WTC11 (cell line): ENCODE measurements around the gene CACNG7. TPM values are rescaled to one million over a fixed set of nuclear protein-coding genes. Genes with fewer than 3 reads are reported as not detected.

Experiments used
- TP53 ChIP-seq: sonication (generic); formaldehyde crosslinking; IDR thresholded peaks from 2 replicates; pipeline ENCODE4 v1.8.1; 2023; ENCODE audit warnings: mild to moderate bottlenecking, missing genetic modification reagents
- total RNA-seq: library from RNA; stranded (reverse); gene quantifications from 3 replicates; pipeline ENCODE4 v1.2.3, GENCODE V29; 2021
- TF ChIP-seq, protein P1 (sequence below): sonication (generic); formaldehyde crosslinking; IDR thresholded peaks from 2 replicates; pipeline ENCODE4 v1.8.0; 2023; ENCODE audit warnings: missing genetic modification reagents, mild to moderate bottlenecking, borderline replicate concordance
- TF ChIP-seq, protein P2 (sequence below): sonication (generic); formaldehyde crosslinking; IDR thresholded peaks from 2 replicates; pipeline ENCODE4 v1.8.0; 2023; ENCODE audit warnings: mild to moderate bottlenecking, missing genetic modification reagents
- TF ChIP-seq, protein P3 (sequence below): sonication (generic); formaldehyde crosslinking; IDR thresholded peaks from 2 replicates; pipeline ENCODE4 v1.8.1; 2023; ENCODE audit warnings: mild to moderate bottlenecking, missing genetic modification reagents
- TF ChIP-seq, protein P4 (sequence below): sonication (generic); formaldehyde crosslinking; IDR thresholded peaks from 2 replicates; pipeline ENCODE4 v1.8.0; 2022; ENCODE audit warnings: mild to moderate bottlenecking, missing genetic modification reagents
- TF ChIP-seq, protein P5 (sequence below): sonication (generic); formaldehyde crosslinking; IDR thresholded peaks from 2 replicates; pipeline ENCODE4 v1.8.1; 2023; ENCODE audit warnings: mild to moderate bottlenecking, moderate library complexity, missing genetic modification reagents
- TF ChIP-seq, protein P6 (sequence below): sonication (generic); formaldehyde crosslinking; IDR thresholded peaks from 2 replicates; pipeline ENCODE4 v1.8.0; 2022; ENCODE audit warnings: missing genetic modification reagents
- TF ChIP-seq, protein P7 (sequence below): sonication (generic); formaldehyde crosslinking; IDR thresholded peaks from 2 replicates; pipeline ENCODE4 v1.8.0; 2022; ENCODE audit warnings: mild to moderate bottlenecking, missing genetic modification reagents

The CACNG7 gene
- total RNA-seq, 1 experiment from 2014 or later = 33.3 TPM

DNA sequence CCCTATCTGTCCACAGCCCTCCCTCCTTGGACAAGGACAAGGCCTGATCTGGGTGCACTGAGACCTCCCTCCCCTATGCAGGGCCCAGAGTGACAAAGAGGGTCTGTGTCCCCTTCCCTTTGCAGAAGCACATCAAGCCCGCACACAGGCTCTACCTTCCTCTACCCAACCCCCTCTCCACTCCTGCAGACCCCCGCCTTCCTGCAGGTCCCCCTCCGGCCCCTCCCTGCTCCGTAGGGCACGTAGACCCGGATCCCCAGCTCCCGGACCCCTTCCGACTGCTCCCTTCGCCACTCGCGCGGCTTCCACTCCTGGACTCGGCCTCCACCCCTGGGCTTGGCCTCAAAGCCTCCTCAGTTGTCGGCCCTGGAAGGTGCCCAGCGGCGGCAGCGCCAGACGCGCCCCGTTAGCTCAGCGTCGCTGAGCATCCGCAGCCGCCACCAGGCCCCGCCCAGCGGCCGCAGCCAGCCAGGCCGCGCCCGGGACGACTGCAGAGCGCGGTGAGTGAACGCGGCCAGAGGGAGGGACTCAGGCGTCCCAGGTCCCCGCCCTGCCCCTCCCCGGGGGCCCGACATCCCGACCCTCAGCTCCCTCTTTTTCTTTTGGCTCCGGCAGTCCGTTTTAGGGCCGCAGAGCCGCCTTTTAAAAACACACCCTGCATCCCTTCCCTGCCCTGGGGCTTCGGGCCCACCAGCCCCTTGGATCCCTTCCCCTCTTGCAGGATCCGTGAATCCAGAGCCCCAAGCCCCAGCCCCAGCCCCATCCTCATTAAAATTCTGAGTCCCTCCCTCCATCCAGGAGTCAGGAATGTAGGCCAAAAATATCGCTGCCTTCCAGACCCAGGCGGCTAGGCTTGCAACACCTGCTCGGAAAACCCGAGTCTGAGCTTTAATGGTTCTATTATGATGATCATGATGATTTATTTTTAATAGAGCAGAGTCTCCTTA lies 42.9 kb upstream of the CACNG7 start (continued):
- TF ChIP-seq, protein P1, sequence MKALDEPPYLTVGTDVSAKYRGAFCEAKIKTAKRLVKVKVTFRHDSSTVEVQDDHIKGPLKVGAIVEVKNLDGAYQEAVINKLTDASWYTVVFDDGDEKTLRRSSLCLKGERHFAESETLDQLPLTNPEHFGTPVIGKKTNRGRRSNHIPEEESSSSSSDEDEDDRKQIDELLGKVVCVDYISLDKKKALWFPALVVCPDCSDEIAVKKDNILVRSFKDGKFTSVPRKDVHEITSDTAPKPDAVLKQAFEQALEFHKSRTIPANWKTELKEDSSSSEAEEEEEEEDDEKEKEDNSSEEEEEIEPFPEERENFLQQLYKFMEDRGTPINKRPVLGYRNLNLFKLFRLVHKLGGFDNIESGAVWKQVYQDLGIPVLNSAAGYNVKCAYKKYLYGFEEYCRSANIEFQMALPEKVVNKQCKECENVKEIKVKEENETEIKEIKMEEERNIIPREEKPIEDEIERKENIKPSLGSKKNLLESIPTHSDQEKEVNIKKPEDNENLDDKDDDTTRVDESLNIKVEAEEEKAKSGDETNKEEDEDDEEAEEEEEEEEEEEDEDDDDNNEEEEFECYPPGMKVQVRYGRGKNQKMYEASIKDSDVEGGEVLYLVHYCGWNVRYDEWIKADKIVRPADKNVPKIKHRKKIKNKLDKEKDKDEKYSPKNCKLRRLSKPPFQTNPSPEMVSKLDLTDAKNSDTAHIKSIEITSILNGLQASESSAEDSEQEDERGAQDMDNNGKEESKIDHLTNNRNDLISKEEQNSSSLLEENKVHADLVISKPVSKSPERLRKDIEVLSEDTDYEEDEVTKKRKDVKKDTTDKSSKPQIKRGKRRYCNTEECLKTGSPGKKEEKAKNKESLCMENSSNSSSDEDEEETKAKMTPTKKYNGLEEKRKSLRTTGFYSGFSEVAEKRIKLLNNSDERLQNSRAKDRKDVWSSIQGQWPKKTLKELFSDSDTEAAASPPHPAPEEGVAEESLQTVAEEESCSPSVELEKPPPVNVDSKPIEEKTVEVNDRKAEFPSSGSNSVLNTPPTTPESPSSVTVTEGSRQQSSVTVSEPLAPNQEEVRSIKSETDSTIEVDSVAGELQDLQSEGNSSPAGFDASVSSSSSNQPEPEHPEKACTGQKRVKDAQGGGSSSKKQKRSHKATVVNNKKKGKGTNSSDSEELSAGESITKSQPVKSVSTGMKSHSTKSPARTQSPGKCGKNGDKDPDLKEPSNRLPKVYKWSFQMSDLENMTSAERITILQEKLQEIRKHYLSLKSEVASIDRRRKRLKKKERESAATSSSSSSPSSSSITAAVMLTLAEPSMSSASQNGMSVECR (CRISPR knock-in tag) = 0 out of 2 replicates have a peak, but pooled peaks have one; percentile 40
- TF ChIP-seq, protein P2, sequence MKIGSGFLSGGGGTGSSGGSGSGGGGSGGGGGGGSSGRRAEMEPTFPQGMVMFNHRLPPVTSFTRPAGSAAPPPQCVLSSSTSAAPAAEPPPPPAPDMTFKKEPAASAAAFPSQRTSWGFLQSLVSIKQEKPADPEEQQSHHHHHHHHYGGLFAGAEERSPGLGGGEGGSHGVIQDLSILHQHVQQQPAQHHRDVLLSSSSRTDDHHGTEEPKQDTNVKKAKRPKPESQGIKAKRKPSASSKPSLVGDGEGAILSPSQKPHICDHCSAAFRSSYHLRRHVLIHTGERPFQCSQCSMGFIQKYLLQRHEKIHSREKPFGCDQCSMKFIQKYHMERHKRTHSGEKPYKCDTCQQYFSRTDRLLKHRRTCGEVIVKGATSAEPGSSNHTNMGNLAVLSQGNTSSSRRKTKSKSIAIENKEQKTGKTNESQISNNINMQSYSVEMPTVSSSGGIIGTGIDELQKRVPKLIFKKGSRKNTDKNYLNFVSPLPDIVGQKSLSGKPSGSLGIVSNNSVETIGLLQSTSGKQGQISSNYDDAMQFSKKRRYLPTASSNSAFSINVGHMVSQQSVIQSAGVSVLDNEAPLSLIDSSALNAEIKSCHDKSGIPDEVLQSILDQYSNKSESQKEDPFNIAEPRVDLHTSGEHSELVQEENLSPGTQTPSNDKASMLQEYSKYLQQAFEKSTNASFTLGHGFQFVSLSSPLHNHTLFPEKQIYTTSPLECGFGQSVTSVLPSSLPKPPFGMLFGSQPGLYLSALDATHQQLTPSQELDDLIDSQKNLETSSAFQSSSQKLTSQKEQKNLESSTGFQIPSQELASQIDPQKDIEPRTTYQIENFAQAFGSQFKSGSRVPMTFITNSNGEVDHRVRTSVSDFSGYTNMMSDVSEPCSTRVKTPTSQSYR (CRISPR knock-in tag) = peak; percentile 46; the same call in 1 of the 2 replicates
- TF ChIP-seq, protein P3, sequence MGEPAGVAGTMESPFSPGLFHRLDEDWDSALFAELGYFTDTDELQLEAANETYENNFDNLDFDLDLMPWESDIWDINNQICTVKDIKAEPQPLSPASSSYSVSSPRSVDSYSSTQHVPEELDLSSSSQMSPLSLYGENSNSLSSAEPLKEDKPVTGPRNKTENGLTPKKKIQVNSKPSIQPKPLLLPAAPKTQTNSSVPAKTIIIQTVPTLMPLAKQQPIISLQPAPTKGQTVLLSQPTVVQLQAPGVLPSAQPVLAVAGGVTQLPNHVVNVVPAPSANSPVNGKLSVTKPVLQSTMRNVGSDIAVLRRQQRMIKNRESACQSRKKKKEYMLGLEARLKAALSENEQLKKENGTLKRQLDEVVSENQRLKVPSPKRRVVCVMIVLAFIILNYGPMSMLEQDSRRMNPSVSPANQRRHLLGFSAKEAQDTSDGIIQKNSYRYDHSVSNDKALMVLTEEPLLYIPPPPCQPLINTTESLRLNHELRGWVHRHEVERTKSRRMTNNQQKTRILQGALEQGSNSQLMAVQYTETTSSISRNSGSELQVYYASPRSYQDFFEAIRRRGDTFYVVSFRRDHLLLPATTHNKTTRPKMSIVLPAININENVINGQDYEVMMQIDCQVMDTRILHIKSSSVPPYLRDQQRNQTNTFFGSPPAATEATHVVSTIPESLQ (CRISPR knock-in tag) = no peak
- TF ChIP-seq, protein P4, sequence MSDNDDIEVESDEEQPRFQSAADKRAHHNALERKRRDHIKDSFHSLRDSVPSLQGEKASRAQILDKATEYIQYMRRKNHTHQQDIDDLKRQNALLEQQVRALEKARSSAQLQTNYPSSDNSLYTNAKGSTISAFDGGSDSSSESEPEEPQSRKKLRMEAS (CRISPR knock-in tag) = peak; percentile 51; the same call in 1 of the 2 replicates
- TF ChIP-seq TP53 (CRISPR knock-in tag) = 0 out of 2 replicates have a peak, but pooled peaks have one; percentile 19
- TF ChIP-seq, protein P5, sequence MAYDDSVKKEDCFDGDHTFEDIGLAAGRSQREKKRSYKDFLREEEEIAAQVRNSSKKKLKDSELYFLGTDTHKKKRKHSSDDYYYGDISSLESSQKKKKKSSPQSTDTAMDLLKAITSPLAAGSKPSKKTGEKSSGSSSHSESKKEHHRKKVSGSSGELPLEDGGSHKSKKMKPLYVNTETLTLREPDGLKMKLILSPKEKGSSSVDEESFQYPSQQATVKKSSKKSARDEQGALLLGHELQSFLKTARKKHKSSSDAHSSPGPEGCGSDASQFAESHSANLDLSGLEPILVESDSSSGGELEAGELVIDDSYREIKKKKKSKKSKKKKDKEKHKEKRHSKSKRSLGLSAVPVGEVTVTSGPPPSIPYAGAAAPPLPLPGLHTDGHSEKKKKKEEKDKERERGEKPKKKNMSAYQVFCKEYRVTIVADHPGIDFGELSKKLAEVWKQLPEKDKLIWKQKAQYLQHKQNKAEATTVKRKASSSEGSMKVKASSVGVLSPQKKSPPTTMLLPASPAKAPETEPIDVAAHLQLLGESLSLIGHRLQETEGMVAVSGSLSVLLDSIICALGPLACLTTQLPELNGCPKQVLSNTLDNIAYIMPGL (CRISPR knock-in tag) = 0 out of 2 replicates have a peak, but pooled peaks have one; percentile 38
- TF ChIP-seq, protein P6, sequence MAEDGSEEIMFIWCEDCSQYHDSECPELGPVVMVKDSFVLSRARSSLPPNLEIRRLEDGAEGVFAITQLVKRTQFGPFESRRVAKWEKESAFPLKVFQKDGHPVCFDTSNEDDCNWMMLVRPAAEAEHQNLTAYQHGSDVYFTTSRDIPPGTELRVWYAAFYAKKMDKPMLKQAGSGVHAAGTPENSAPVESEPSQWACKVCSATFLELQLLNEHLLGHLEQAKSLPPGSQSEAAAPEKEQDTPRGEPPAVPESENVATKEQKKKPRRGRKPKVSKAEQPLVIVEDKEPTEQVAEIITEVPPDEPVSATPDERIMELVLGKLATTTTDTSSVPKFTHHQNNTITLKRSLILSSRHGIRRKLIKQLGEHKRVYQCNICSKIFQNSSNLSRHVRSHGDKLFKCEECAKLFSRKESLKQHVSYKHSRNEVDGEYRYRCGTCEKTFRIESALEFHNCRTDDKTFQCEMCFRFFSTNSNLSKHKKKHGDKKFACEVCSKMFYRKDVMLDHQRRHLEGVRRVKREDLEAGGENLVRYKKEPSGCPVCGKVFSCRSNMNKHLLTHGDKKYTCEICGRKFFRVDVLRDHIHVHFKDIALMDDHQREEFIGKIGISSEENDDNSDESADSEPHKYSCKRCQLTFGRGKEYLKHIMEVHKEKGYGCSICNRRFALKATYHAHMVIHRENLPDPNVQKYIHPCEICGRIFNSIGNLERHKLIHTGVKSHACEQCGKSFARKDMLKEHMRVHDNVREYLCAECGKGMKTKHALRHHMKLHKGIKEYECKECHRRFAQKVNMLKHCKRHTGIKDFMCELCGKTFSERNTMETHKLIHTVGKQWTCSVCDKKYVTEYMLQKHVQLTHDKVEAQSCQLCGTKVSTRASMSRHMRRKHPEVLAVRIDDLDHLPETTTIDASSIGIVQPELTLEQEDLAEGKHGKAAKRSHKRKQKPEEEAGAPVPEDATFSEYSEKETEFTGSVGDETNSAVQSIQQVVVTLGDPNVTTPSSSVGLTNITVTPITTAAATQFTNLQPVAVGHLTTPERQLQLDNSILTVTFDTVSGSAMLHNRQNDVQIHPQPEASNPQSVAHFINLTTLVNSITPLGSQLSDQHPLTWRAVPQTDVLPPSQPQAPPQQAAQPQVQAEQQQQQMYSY = peak; percentile 53
- TF ChIP-seq, protein P7, sequence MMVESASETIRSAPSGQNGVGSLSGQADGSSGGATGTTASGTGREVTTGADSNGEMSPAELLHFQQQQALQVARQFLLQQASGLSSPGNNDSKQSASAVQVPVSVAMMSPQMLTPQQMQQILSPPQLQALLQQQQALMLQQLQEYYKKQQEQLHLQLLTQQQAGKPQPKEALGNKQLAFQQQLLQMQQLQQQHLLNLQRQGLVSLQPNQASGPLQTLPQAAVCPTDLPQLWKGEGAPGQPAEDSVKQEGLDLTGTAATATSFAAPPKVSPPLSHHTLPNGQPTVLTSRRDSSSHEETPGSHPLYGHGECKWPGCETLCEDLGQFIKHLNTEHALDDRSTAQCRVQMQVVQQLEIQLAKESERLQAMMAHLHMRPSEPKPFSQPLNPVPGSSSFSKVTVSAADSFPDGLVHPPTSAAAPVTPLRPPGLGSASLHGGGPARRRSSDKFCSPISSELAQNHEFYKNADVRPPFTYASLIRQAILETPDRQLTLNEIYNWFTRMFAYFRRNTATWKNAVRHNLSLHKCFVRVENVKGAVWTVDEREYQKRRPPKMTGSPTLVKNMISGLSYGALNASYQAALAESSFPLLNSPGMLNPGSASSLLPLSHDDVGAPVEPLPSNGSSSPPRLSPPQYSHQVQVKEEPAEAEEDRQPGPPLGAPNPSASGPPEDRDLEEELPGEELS (CRISPR knock-in tag) = peak; percentile 57; the same call in 1 of the 2 replicates
